Naive thymus-derived CD4-positive, alpha-beta T cell (primary cell): ENCODE results near the gene CCDC134. TPM values are rescaled to one million over a fixed set of nuclear protein-coding genes. Genes with fewer than 3 reads are reported as not detected.
A peak's percentile ranks its signal among the peaks of the same experiment; 100 is the strongest.

ENCODE experiments used
- ATAC-seq: fragments of 150-1000 bp; cut with Tn5 transposase; 2 replicates; pipeline ENCODE4 v1.10.0; 2021; ENCODE audit warnings: mild to moderate bottlenecking, moderate library complexity
- CTCF ChIA-PET: fragments of 350-600 bp; sonication (Branson Sonifier 250); formaldehyde crosslinking; loops from one replicate; lab custom pipeline; 2021; ENCODE audit warnings: antibody characterized with exemption; lab: Charles Lee
- POLR2A ChIA-PET: fragments of 350-600 bp; sonication (Branson Sonifier 250); formaldehyde crosslinking; loops from one replicate; lab custom pipeline; 2021; ENCODE audit warnings: antibody characterized with exemption, inconsistent platforms; lab: Charles Lee
- DNase-seq, 9 donors: peaks; one replicate each; pipeline versions ENCODE4 v3.0.0 to v3.0.0-alpha.2; 2020 to 2022; ENCODE audit warnings: mixed read lengths in 1 of 9
- H3K27ac ChIP-seq: one replicate; pipeline ENCODE4 v1.7.0; 2013; ENCODE audit warnings: mild to moderate bottlenecking, low read depth, low read length, moderate library complexity
- H3K27me3 ChIP-seq, 2 donors: one replicate each; pipeline ENCODE4 v1.7.0; 2013; ENCODE audit warnings: low read length in 2 of 2, mild to moderate bottlenecking in 2 of 2, moderate library complexity in 2 of 2; ENCODE audit not compliant: control insufficient read depth in 2 of 2, insufficient read depth in 2 of 2
- H3K36me3 ChIP-seq, 3 experiments: 1 replicate in 2 of 3; 2 replicates in 1 of 3; pipeline ENCODE4 v1.7.0; 2013; ENCODE audit warnings: low read length in 3 of 3, mild to moderate bottlenecking in 3 of 3, moderate library complexity in 1 of 3; ENCODE audit not compliant: insufficient read depth in 3 of 3, control insufficient read depth in 2 of 3
- H3K4me1 ChIP-seq, 2 donors: one replicate each; pipeline ENCODE4 v1.7.0; 2013; ENCODE audit warnings: low read length in 2 of 2, mild to moderate bottlenecking in 2 of 2, moderate library complexity in 1 of 2; ENCODE audit not compliant: control insufficient read depth in 2 of 2, insufficient read depth in 2 of 2
- H3K4me3 ChIP-seq: 2 replicates; pipeline ENCODE4 v1.7.0; 2013; ENCODE audit warnings: mild to moderate bottlenecking, low read length
- H3K9me3 ChIP-seq, 3 experiments: 1 replicate in 2 of 3; 2 replicates in 1 of 3; pipeline ENCODE4 v1.7.0; 2013; ENCODE audit warnings: low read length in 3 of 3; ENCODE audit not compliant: control insufficient read depth in 2 of 3
- H3K27ac Mint-ChIP-seq, 9 donors: one replicate each; pipeline ENCODE4 v1.8.0; 2020 to 2022; ENCODE audit warnings: mixed read lengths in 9 of 9, mild to moderate bottlenecking in 8 of 9, moderate library complexity in 5 of 9, inconsistent platforms in 2 of 9
- H3K27me3 Mint-ChIP-seq, 5 donors: one replicate each; pipeline ENCODE4 v1.8.0; 2021 to 2022; ENCODE audit warnings: mixed read lengths in 5 of 5, mild to moderate bottlenecking in 1 of 5
- H3K36me3 Mint-ChIP-seq, 5 donors: one replicate each; pipeline ENCODE4 v1.8.0; 2020 to 2022; ENCODE audit warnings: mixed read lengths in 5 of 5, mild to moderate bottlenecking in 3 of 5, inconsistent platforms in 1 of 5
- H3K4me1 Mint-ChIP-seq, 7 donors: one replicate each; pipeline ENCODE4 v1.8.0; 2020 to 2022; ENCODE audit warnings: mixed read lengths in 7 of 7, mild to moderate bottlenecking in 3 of 7, inconsistent platforms in 1 of 7
- H3K4me3 Mint-ChIP-seq, 10 donors: one replicate each; pipeline ENCODE4 v1.8.0; 2020 to 2022; ENCODE audit warnings: mild to moderate bottlenecking in 10 of 10, mixed read lengths in 10 of 10, moderate library complexity in 6 of 10, inconsistent platforms in 2 of 10
- H3K9me3 Mint-ChIP-seq, 11 donors: one replicate each; pipeline ENCODE4 v1.8.0; 2020 to 2022; ENCODE audit warnings: mixed read lengths in 11 of 11, mild to moderate bottlenecking in 4 of 11, inconsistent platforms in 1 of 11, moderate library complexity in 1 of 11
- intact Hi-C, 2 donors: fragments of 100-400 bp; cut with micrococcal nuclease; formaldehyde crosslinking; loops; one replicate each; pipeline ENCODE4 v1.15.1; 2023
- polyA plus RNA-seq, 2 donors: library from polyadenylated mRNA; unstranded; fragments of 300-500 nt; fragmentation: Illumina TruSeq; gene quantifications; one replicate each; pipeline ENCODE4 v1.2.3, GENCODE V29; 2021
- total RNA-seq, 6 experiments: library from RNA in 5 of 6; stranded (reverse) in 5 of 6; gene quantifications; 1 replicate in 5 of 6; 2 replicates in 1 of 6; pipeline ENCODE4 v1.2.3 and lab custom pipeline; 2021 to 2026

Gene CCDC134
- total and polyA plus RNA-seq, 7 experiments from 2014 or later: 4.5 to 22.8 (median 16.4) TPM

DNA sequence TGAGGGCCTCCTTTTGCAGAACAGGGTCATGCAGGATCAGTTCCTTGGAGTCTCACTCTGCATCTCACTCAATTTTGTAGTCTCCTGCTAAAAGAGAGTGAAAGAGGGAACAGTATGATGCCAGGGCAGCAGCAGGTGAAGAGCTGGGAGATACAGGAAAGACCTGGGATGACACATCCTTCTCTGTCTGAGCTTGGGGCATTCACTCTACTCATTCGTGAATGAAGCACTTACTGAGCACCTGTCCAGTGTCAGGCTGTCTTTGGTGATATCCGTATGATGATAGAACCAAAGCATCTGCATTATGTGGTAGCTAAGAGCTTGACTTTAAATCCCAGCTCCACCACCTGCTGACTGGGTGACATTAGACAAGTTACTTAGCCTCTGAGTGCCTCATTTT lies 46.8 kb downstream of the CCDC134 start:
- peaks cover 0 to 6% (median 0%) of the 10 kb centered on the region in 5 donors for H3K36me3 Mint-ChIP-seq
- ATAC-seq (no peak), DNase-seq (no peak)
- peaks cover 4 to 17% of the 10 kb centered on the region in 2 donors for H3K4me1 ChIP-seq
- H3K27ac Mint-ChIP-seq: peak overlapping the region in 7 of 9 donors; percentile 11 to 77 (median 47)
- H3K36me3 ChIP-seq: no peaks in the 10 kb centered on the region
- H3K27me3 ChIP-seq: no peaks in the 10 kb centered on the region
- H3K27me3 Mint-ChIP-seq: no peaks in the 10 kb centered on the region
- ChIA-PET CTCF (interaction anchor here (0.6 to 2.6 kb wide), 3 partner anchors 10 to 115 kb away, joined by 3 to 12 read pairs (median 3); no protein-coding TSS in a partner anchor), POLR2A (interaction anchor here (0.7 to 1.0 kb wide), 2 partner anchors 8 to 150 kb away, joined by 3 read pairs; no protein-coding TSS in a partner anchor)
- H3K4me3 ChIP-seq: no peak overlapping the region
- intact Hi-C loops: no loop called here
- peaks cover 30 to 56% (median 52%) of the 10 kb centered on the region in 7 donors for H3K4me1 Mint-ChIP-seq
- no peaks in the 10 kb centered on the region for H3K9me3 Mint-ChIP-seq
- H3K4me3 Mint-ChIP-seq: no peak overlapping the region
- H3K27ac ChIP-seq: no peak overlapping the region
- no peaks in the 10 kb centered on the region for H3K9me3 ChIP-seq

DNA sequence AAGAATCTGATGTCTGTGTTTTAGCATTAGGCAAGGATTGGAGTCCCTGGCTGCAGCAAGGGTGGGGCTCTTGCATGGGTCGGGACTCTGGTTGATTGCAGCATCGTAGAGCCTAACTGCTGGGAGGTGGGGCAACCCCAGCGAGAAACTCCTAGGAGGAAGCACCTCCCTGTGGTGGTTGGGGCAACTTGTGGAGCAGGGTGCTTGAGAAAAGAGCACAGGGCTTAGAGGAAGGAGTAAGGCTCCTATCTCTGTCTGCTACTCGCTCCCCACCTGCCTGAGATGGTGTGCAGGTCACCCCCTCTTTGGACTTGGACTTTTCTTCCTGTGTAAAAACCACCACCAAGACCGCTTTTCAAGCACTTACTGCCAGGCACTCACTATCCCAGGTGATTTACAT lies 48.0 kb downstream of the CCDC134 start:
- no peaks in the 10 kb centered on the region for H3K27me3 Mint-ChIP-seq
- H3K9me3 Mint-ChIP-seq: no peaks in the 10 kb centered on the region
- CTCF ChIA-PET: no interaction called here
- Histone ChIP-seq H3K27me3 (no peaks in the 10 kb centered on the region), H3K4me3 (no peak overlapping the region), H3K9me3 (no peaks in the 10 kb centered on the region), H3K4me1 (peaks cover 4 to 10% of the 10 kb centered on the region in 2 donors), H3K27ac (no peak overlapping the region), H3K36me3 (no peaks in the 10 kb centered on the region)
- intact Hi-C loops: no loop called here
- H3K27ac Mint-ChIP-seq: peak overlapping the region in 2 of 9 donors; percentile 27 to 51
- ATAC-seq: peak; percentile 79
- no peak for DNase-seq
- no peak overlapping the region for H3K4me3 Mint-ChIP-seq
- POLR2A ChIA-PET: no interaction called here
- H3K4me1 Mint-ChIP-seq: peaks cover 32 to 52% (median 47%) of the 10 kb centered on the region in 7 donors
- H3K36me3 Mint-ChIP-seq: peaks cover 0 to 9% (median 2%) of the 10 kb centered on the region in 5 donors

GRCh38 chr22:41856469-41856868 lies 56.0 kb downstream of the CCDC134 start:
- CTCF ChIA-PET: interaction anchor here (0.8 to 3.6 kb wide), 8 partner anchors 10 to 159 kb away, joined by 3 to 22 read pairs (median 6); partner anchors contain the start of gene MEI1
- no peaks in the 10 kb centered on the region for H3K27me3 ChIP-seq
- peak overlapping the region in 3 of 10 donors; percentile 42 to 59 (median 47) for H3K4me3 Mint-ChIP-seq
- ATAC-seq: no peak
- no peaks in the 10 kb centered on the region for H3K36me3 ChIP-seq
- H3K27me3 Mint-ChIP-seq: no peaks in the 10 kb centered on the region
- no peak overlapping the region for H3K27ac ChIP-seq
- H3K9me3 ChIP-seq: no peaks in the 10 kb centered on the region
- peaks cover 32 to 65% (median 50%) of the 10 kb centered on the region in 7 donors for H3K4me1 Mint-ChIP-seq
- no peak for DNase-seq
- H3K4me1 ChIP-seq: peaks cover 10 to 19% of the 10 kb centered on the region in 2 donors
- peaks cover 0 to 10% (median 5%) of the 10 kb centered on the region in 5 donors for H3K36me3 Mint-ChIP-seq
- peak overlapping the region; percentile 5 to 91 (median 78) for H3K27ac Mint-ChIP-seq
- intact Hi-C loops: no loop called here
- POLR2A ChIA-PET: interaction anchor here (0.6 to 2.2 kb wide), 7 partner anchors 10 to 85 kb away, joined by 3 to 18 read pairs (median 4); partner anchors contain the start of genes CCDC134 and SREBF2
- no peaks in the 10 kb centered on the region for H3K9me3 Mint-ChIP-seq
- no peak overlapping the region for H3K4me3 ChIP-seq

DNA sequence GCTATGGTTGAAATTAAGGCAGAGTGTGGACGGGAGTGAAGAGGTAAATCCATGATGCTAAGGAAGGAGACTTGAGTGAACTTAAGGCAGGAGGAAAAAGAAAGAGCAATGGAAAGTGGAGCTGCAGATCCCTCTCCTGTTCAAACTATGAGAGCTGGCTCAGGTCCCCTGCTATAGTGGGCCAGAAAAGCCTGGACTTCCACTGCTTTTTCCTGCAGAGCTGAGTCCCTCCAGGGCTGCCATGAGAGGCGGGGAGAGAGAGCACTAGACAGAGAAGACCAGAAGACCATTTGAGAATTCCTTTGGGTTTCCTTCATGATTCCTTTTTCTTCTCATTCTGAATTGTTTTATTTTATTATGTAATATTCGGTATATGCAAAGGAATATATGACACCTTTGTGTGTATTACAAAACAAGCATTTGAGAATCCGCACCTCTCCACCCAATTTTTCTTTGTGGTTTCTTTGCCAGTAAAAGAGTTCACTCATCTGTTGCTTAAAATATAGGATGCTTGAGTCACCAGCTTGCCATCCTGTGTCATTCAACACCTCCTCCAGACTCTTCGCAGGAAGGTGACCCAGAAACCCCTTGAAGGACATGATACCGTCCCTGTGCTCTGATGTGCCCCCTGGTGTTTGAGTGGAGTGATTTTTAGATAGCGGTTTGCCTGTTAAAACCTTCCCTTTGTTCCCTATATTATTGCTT lies 56.8 kb downstream of the CCDC134 start:
- intact Hi-C loops: loop anchor here (1.0 kb wide), 7 partner anchors 16 to 191 kb away; no protein-coding TSS in a partner anchor
- CTCF ChIA-PET: interaction anchor here (0.7 to 3.6 kb wide), 12 partner anchors 11 to 160 kb away, joined by 3 to 22 read pairs (median 4); partner anchors contain the start of gene MEI1
- Mint-ChIP-seq H3K27me3 (no peaks in the 10 kb centered on the region), H3K4me3 (peak overlapping the region; percentile 3 to 67 (median 36)), H3K4me1 (peaks cover 33 to 69% (median 54%) of the 10 kb centered on the region in 7 donors), H3K9me3 (no peaks in the 10 kb centered on the region), H3K27ac (peak overlapping the region; percentile 62 to 91 (median 82)), H3K36me3 (peaks cover 0 to 10% (median 5%) of the 10 kb centered on the region in 5 donors)
- H3K27me3 ChIP-seq: no peaks in the 10 kb centered on the region
- no peak overlapping the region for H3K4me3 ChIP-seq
- peaks cover 17 to 26% of the 10 kb centered on the region in 2 donors for H3K4me1 ChIP-seq
- H3K36me3 ChIP-seq: no peaks in the 10 kb centered on the region
- H3K9me3 ChIP-seq: no peaks in the 10 kb centered on the region
- no peak overlapping the region for H3K27ac ChIP-seq
- POLR2A ChIA-PET: interaction anchor here (0.6 to 2.2 kb wide), 10 partner anchors 9 to 168 kb away, joined by 3 to 18 read pairs (median 4); partner anchors contain the start of genes CCDC134, SNU13 and SREBF2
- DNase-seq (peak; percentile 27 to 76 (median 65)), ATAC-seq (peak; percentile 87)

- H3K4me1 ChIP-seq: peaks cover 23 to 31% of the 10 kb centered on the region in 2 donors
- ChIA-PET CTCF (interaction anchor here (0.7 to 3.6 kb wide), 11 partner anchors 11 to 160 kb away, joined by 3 to 22 read pairs (median 5); partner anchors contain the start of gene MEI1), POLR2A (interaction anchor here (1.4 to 2.2 kb wide), 4 partner anchors 22 to 83 kb away, joined by 4 to 18 read pairs (median 8); partner anchors contain the start of genes CCDC134 and SREBF2)
- DNase-seq (no peak), ATAC-seq (no peak)
- H3K9me3 ChIP-seq: no peaks in the 10 kb centered on the region
- Mint-ChIP-seq H3K27me3 (no peaks in the 10 kb centered on the region), H3K36me3 (peaks cover 0 to 9% (median 5%) of the 10 kb centered on the region in 5 donors), H3K4me3 (peak overlapping the region in 9 of 10 donors; percentile 3 to 67 (median 33)), H3K4me1 (peaks cover 34 to 72% (median 59%) of the 10 kb centered on the region in 7 donors), H3K9me3 (no peaks in the 10 kb centered on the region), H3K27ac (peak overlapping the region; percentile 62 to 91 (median 82))
- no peaks in the 10 kb centered on the region for H3K27me3 ChIP-seq
- intact Hi-C loops: loop anchor here (1.0 kb wide), 7 partner anchors 15 to 192 kb away; no protein-coding TSS in a partner anchor
- no peak overlapping the region for H3K4me3 ChIP-seq
- no peaks in the 10 kb centered on the region for H3K36me3 ChIP-seq
- no peak overlapping the region for H3K27ac ChIP-seq
Observed at GRCh38 chr22:41857860-41858199, 57.4 kb downstream of the CCDC134 start.

GRCh38 chr22:41862160-41862529 lies 61.7 kb downstream of the CCDC134 start:
- peaks cover 21 to 31% of the 10 kb centered on the region in 2 donors for H3K4me1 ChIP-seq
- peak overlapping the region; percentile 55 for H3K27ac ChIP-seq
- Mint-ChIP-seq H3K9me3 (no peaks in the 10 kb centered on the region), H3K36me3 (peaks cover 0 to 13% (median 7%) of the 10 kb centered on the region in 5 donors), H3K4me1 (peaks cover 30 to 76% (median 53%) of the 10 kb centered on the region in 7 donors), H3K27me3 (no peaks in the 10 kb centered on the region), H3K27ac (peak overlapping the region; percentile 81 to 90 (median 84)), H3K4me3 (peak overlapping the region in 9 of 10 donors; percentile 11 to 65 (median 53))
- H3K36me3 ChIP-seq: peaks cover 0 to 10% (median 0%) of the 10 kb centered on the region in 3 experiments
- ChIA-PET CTCF (interaction anchor here (0.6 to 3.1 kb wide), 7 partner anchors 39 to 165 kb away, joined by 3 to 14 read pairs (median 4); no protein-coding TSS in a partner anchor), POLR2A (interaction anchor here (0.7 to 2.6 kb wide), 9 partner anchors 9 to 218 kb away, joined by 3 to 18 read pairs (median 3); partner anchors contain the start of genes CCDC134 and SREBF2)
- H3K4me3 ChIP-seq: no peak overlapping the region
- H3K9me3 ChIP-seq: no peaks in the 10 kb centered on the region
- intact Hi-C loops: loop anchor here in 1 of 2 donors (1.0 kb wide), 2 partner anchors 29 to 79 kb away; partner anchors contain the start of gene SREBF2
- DNase-seq: peak in 6 of 9 donors; percentile 19 to 55 (median 36)
- peak; percentile 55 for ATAC-seq
- no peaks in the 10 kb centered on the region for H3K27me3 ChIP-seq
